Ecto neural progenitor cell (in vitro differentiated cells): Measurements from ENCODE around the gene MTPN.

Source experiments
- DNase-seq: peaks from one replicate; pipeline ENCODE4 v3.0.0-alpha.2; 2018; ENCODE audit warnings: low spot score

The MTPN gene

GRCh38 chr7:135884495-135885232 lies 92.5 kb downstream of the MTPN start:
- DNase-seq: no peak

- DNase-seq: no peak
Measured at GRCh38 chr7:135879233-135879632, 97.9 kb downstream of the MTPN start.

GRCh38 chr7:135878284-135878683 lies 98.9 kb downstream of the MTPN start:
- no peak for DNase-seq

- no peak for DNase-seq
Measured at GRCh38 chr7:135877805-135878204, 99.4 kb downstream of the MTPN start.
